Common myeloid progenitor, CD34-positive (primary cell): ENCODE measurements around the gene NDRG2.

Experiments used
- CTCF ChIA-PET: fragments of 350-600 bp; sonication (Branson Sonifier 250); formaldehyde crosslinking; loops from one replicate; lab custom pipeline; 2021; ENCODE audit warnings: antibody characterized with exemption; lab: Charles Lee
- POLR2A ChIA-PET: fragments of 350-600 bp; sonication (Branson Sonifier 250); formaldehyde crosslinking; loops from one replicate; lab custom pipeline; 2021; ENCODE audit warnings: antibody characterized with exemption; lab: Charles Lee
- DNase-seq, 3 donors: peaks; one replicate each; pipeline versions ENCODE4 v3.0.0 to v3.0.0-alpha.2; 2013
- H3K27ac ChIP-seq, 2 experiments: 1 replicate in 1 of 2; 2 replicates in 1 of 2; pipeline ENCODE4 v1.7.0; 2013; ENCODE audit warnings: inconsistent platforms in 2 of 2, low read length in 2 of 2, mild to moderate bottlenecking in 2 of 2, low read depth in 1 of 2, moderate library complexity in 1 of 2; ENCODE audit not compliant: severe bottlenecking in 2 of 2, insufficient read depth in 1 of 2, poor library complexity in 1 of 2
- H3K27me3 ChIP-seq, 5 experiments: replicated peaks in 2 of 5; 1 replicate in 3 of 5; 2 replicates in 2 of 5; pipeline versions ENCODE4 v1.6.1 to v1.7.0; 2013; ENCODE audit warnings: low read length in 4 of 5, mild to moderate bottlenecking in 2 of 5, moderate library complexity in 2 of 5, inconsistent platforms in 1 of 5; ENCODE audit not compliant: insufficient read depth in 5 of 5, control insufficient read depth in 4 of 5
- H3K36me3 ChIP-seq, 4 experiments: 1 replicate in 2 of 4; 2 replicates in 2 of 4; pipeline versions ENCODE4 v1.6.1 to v1.7.0; 2013; ENCODE audit warnings: low read length in 3 of 4, control low read depth in 1 of 4, mild to moderate bottlenecking in 1 of 4; ENCODE audit not compliant: control insufficient read depth in 4 of 4, insufficient read depth in 4 of 4
- H3K4me1 ChIP-seq, 4 experiments: 1 replicate in 3 of 4; 2 replicates in 1 of 4; pipeline versions ENCODE4 v1.6.1 to v1.7.1; 2013; ENCODE audit warnings: low read length in 3 of 4, mild to moderate bottlenecking in 3 of 4, control low read depth in 1 of 4, inconsistent platforms in 1 of 4, moderate library complexity in 1 of 4; ENCODE audit not compliant: control insufficient read depth in 4 of 4, insufficient read depth in 4 of 4; ENCODE audit errors: control extremely low read depth in 1 of 4
- H3K4me3 ChIP-seq, 7 experiments: 1 replicate in 4 of 7; 2 replicates in 3 of 7; pipeline versions ENCODE4 v1.5.1 to v1.7.0; 2013; ENCODE audit warnings: mild to moderate bottlenecking in 7 of 7, low read length in 6 of 7, moderate library complexity in 6 of 7, inconsistent platforms in 2 of 7, low read depth in 2 of 7, control low read depth in 1 of 7; ENCODE audit not compliant: insufficient read depth in 4 of 7, control insufficient read depth in 1 of 7; ENCODE audit errors: extremely low read depth in 1 of 7
- H3K9me3 ChIP-seq, 5 experiments: 1 replicate in 4 of 5; 2 replicates in 1 of 5; pipeline versions ENCODE4 v1.6.1 to v1.7.1; 2013; ENCODE audit warnings: low read length in 4 of 5, mild to moderate bottlenecking in 2 of 5, inconsistent platforms in 1 of 5, low read depth in 1 of 5, moderate library complexity in 1 of 5; ENCODE audit not compliant: control insufficient read depth in 4 of 5, insufficient read depth in 2 of 5; ENCODE audit errors: control extremely low read depth in 1 of 5
- WGBS: methylation state at CpG from one replicate; pipeline ENCODE4 v1.1.5; 2013; ENCODE audit not compliant: insufficient coverage; 5-methylcytosine and 5-hydroxymethylcytosine counted together

The NDRG2 gene

DNA sequence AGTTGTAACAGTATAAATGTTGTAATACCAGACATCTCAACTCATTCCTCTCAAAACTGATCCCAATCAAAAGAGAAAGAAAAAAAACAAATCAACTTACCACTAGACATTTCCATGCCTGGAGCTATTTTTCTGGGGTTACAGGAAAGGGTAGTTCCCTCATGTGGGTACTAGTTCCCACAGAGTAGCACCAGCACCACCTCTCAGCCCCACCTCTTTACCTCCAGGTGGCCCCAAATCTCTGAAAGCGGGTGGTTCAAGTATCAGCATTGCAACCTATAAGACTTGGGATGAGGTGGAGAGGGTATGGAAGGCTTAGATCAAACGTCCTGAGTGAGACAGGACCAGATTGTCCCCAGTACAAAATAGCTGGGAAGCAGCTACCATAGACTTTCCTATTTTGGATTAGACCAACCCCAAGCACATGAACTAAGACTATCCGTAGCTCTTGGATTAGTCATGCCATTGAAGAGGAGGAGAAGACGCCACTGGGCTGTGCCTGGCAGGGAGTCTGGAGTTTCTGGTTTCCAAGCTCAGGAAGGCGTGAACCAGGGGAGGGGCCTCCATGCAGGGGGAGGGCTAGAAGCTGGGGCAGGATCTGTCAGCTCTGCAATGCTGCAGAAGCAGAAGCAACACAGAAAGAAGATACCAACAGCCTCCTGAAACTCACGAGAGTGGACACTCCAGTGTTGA lies 26.0 kb downstream of the NDRG2 start, which contains the start of gene SLC39A2:
Gene SLC39A2 (plus strand): TSS at position 620 of the 693 bp plus-strand sequence. CDS start 154 bp downstream, outside the sequence.
- Histone ChIP-seq H3K27me3 (no peaks in the 10 kb centered on the region), H3K4me3 (no peak within 1 kb of the TSS), H3K27ac (no peak within 1 kb of the TSS), H3K4me1 (no peaks in the 10 kb centered on the region), H3K36me3 (peaks cover 12 to 37% (median 28%) of the 10 kb centered on the region in 4 experiments), H3K9me3 (no peaks in the 10 kb centered on the region)
- 93% methylated on average over 4 of the region's 6 CpGs for WGBS
- ChIA-PET POLR2A (interaction anchor here (0.5 kb wide), 1 partner anchor 157 kb away, joined by 3 read pairs; no protein-coding TSS in a partner anchor), CTCF (interaction anchor here (0.5 to 10.6 kb wide), 8 partner anchors 9 to 111 kb away, joined by 3 to 109 read pairs (median 3); partner anchors contain the start of gene METTL17)
- DNase-seq: no peak

- Histone ChIP-seq H3K4me3 (no peak overlapping the region), H3K27me3 (no peaks in the 10 kb centered on the region), H3K36me3 (peaks cover 13 to 43% (median 30%) of the 10 kb centered on the region in 4 experiments), H3K27ac (no peak overlapping the region), H3K9me3 (no peaks in the 10 kb centered on the region), H3K4me1 (no peaks in the 10 kb centered on the region)
- WGBS: 92% methylated on average over 1 of the region's 3 CpGs
- no peak for DNase-seq
- ChIA-PET POLR2A (no interaction called here), CTCF (interaction anchor here (0.7 to 10.6 kb wide), 8 partner anchors 11 to 112 kb away, joined by 3 to 109 read pairs (median 3); no protein-coding TSS in a partner anchor)
Observed at GRCh38 chr14:20998139-20998538, 26.7 kb downstream of the NDRG2 start.

- WGBS: 83% methylated on average over 4 of the region's 6 CpGs
- ChIA-PET POLR2A (no interaction called here), CTCF (interaction anchor here (0.6 to 10.6 kb wide), 9 partner anchors 8 to 174 kb away, joined by 3 to 109 read pairs (median 4); partner anchors contain the start of gene TMEM253)
- Histone ChIP-seq H3K27me3 (no peaks in the 10 kb centered on the region), H3K4me3 (no peak overlapping the region), H3K4me1 (no peaks in the 10 kb centered on the region), H3K36me3 (peaks cover 18 to 48% (median 34%) of the 10 kb centered on the region in 4 experiments), H3K27ac (no peak overlapping the region), H3K9me3 (no peaks in the 10 kb centered on the region)
- no peak for DNase-seq
Observed at GRCh38 chr14:20997564-20997963, 27.3 kb downstream of the NDRG2 start.

GRCh38 chr14:20997115-20997514 lies 27.7 kb downstream of the NDRG2 start:
- Histone ChIP-seq H3K4me3 (no peak overlapping the region), H3K4me1 (no peaks in the 10 kb centered on the region), H3K36me3 (peaks cover 18 to 52% (median 38%) of the 10 kb centered on the region in 4 experiments), H3K27me3 (no peaks in the 10 kb centered on the region), H3K9me3 (no peaks in the 10 kb centered on the region), H3K27ac (no peak overlapping the region)
- WGBS: no CpG with 5 or more reads among the region's 4 CpGs
- ChIA-PET CTCF (interaction anchor here (0.6 to 10.6 kb wide), 10 partner anchors 9 to 174 kb away, joined by 3 to 109 read pairs (median 4); partner anchors contain the start of gene TMEM253), POLR2A (no interaction called here)
- DNase-seq: no peak

DNA sequence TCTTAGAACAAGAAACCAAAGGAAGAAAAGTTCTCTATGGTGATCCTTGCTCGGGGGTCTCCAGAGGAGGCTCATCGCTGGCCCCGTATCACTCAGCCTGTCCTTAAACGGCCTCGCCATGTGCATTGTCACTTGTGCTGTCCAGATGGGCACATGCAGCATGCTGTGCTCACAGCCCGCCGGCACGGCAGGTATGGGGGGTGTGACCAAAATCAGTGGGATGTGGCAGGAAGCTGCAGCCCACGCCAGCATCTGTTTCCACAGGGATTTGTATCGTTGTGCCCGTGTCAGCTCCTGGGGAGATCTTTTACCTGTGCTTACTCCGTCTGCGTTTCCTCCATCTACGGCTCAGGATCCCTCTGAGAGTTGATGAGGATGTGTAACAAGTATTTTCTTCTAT lies 28.3 kb downstream of the NDRG2 start:
- Histone ChIP-seq H3K4me3 (no peak overlapping the region), H3K36me3 (peaks cover 22 to 58% (median 39%) of the 10 kb centered on the region in 4 experiments), H3K9me3 (no peaks in the 10 kb centered on the region), H3K4me1 (peaks cover 0 to 4% (median 0%) of the 10 kb centered on the region in 4 experiments), H3K27me3 (no peaks in the 10 kb centered on the region), H3K27ac (no peak overlapping the region)
- ChIA-PET CTCF (interaction anchor here (0.7 to 10.6 kb wide), 8 partner anchors 9 to 71 kb away, joined by 3 to 109 read pairs (median 4); no protein-coding TSS in a partner anchor), POLR2A (no interaction called here)
- WGBS: 97% methylated on average over 14 of the region's 14 CpGs
- no peak for DNase-seq

DNA sequence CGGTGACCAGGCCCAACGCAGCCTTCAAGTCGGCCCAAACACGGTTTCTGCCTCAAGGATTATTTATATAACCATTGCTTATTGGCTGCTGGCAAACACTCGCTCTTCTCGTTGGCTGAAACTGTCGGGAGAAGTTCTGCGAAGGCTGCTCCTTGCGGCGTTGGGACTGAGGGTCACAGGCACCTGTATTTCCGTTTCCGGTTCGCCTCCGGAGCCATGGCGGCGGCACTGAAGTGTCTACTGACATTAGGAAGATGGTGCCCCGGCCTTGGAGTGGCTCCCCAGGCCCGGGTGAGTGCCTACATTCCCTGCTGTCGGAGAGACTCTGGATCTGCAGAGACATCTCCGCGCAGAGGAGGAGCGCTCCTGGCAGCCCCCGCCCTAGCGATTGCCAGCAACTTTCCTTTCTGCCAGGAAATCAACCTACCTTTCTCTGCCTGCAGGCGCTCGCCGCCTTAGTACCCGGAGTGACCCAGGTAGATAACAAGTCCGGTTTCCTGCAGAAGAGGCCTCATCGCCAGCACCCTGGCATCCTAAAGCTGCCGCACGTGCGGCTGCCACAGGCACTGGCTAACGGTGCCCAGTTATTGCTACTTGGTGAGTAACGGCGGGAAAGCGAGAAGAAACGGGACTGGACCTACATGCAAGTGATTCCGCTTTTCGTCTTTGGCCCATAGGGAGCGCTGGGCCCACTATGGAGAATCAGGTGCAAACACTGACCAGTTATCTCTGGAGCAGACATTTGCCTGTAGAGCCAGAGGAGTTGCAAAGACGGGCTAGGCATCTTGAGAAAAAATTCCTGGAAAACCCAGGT lies 34.9 kb downstream of the NDRG2 start, which contains the start of gene METTL17:
Gene METTL17 (plus strand): TSS at position 194 of the 814 bp plus-strand sequence. CDS start 23 bp downstream, at position 217.
- Histone ChIP-seq H3K27ac (peak within 1 kb of the TSS; percentile 33 to 78), H3K36me3 (peaks cover 12 to 32% (median 21%) of the 10 kb centered on the region in 4 experiments), H3K9me3 (no peaks in the 10 kb centered on the region), H3K4me1 (peaks cover 0 to 27% (median 20%) of the 10 kb centered on the region in 4 experiments), H3K4me3 (peak within 1 kb of the TSS; percentile 84 to 99 (median 93)), H3K27me3 (no peaks in the 10 kb centered on the region)
- peak; percentile 91 to 94 (median 93) for DNase-seq
- 0% methylated on average over 40 of the region's 42 CpGs for WGBS
- ChIA-PET POLR2A (no interaction called here), CTCF (interaction anchor here (1.0 to 2.4 kb wide), 7 partner anchors 9 to 51 kb away, joined by 3 to 7 read pairs (median 4); partner anchors contain the start of gene SLC39A2)
